HepG2 (cell line): ENCODE data around the gene ELP6. TPM values are rescaled to one million over a fixed set of nuclear protein-coding genes. Genes with fewer than 3 reads are reported as not detected.

ENCODE experiments used
- ATAC-seq: fragments of 200-7000 bp; cut with Tn5 transposase; 3 replicates; pipeline ENCODE4 v1.9.1; 2020; ENCODE audit warnings: mild to moderate bottlenecking, moderate library complexity
- BruUV-seq: library from RNA; stranded (reverse); fragments of 400-500 nt; replicated peaks from 2 replicates; lab custom pipeline; 2021; lab: Mats Ljungman, UMichigan
- CTCF ChIA-PET: fragments of 300-600 bp; formaldehyde crosslinking; extraction: SDS; loops from one replicate; lab custom pipeline; 2021; ENCODE audit warnings: low total read pairs, inconsistent platforms, low intra/inter-chr PET ratio; lab: Yijun Ruan, JAX
- POLR2A ChIA-PET: fragments of 350-600 bp; sonication (Branson Sonifier 250); formaldehyde crosslinking; loops from one replicate; lab custom pipeline; 2020; ENCODE audit warnings: antibody characterized with exemption, inconsistent platforms; lab: Yijun Ruan, JAX
- DNase-seq: peaks from one replicate; pipeline ENCODE4 v3.0.0-alpha.2; 2015; ENCODE audit warnings: low spot score
- FAIRE-seq: peaks from 3 replicates; lab custom pipeline; 2011; peaks lifted over from hg19 to GRCh38; lab: Jason Lieb, UNC
- H2AFZ ChIP-seq: one replicate; pipeline ENCODE4 v1.6.1; 2011; ENCODE audit warnings: low read length, inconsistent platforms
- H3K27ac ChIP-seq: fragments of 300-600 bp; 3 replicates; pipeline ENCODE4 v1.8.0; 2011; ENCODE audit warnings: mixed run types, mild to moderate bottlenecking, mixed read lengths, low read length, inconsistent platforms; ENCODE audit not compliant: insufficient read depth; ENCODE audit errors: extremely low read length
- H3K27me3 ChIP-seq, 2 experiments: fragments of 200-600 bp in 1 of 2; 2 replicates in 1 of 2; 3 replicates in 1 of 2; pipeline versions ENCODE4 v1.6.0 to v1.8.0; 2011; ENCODE audit warnings: low read length in 2 of 2, mild to moderate bottlenecking in 2 of 2, moderate library complexity in 2 of 2, inconsistent platforms in 1 of 2; ENCODE audit not compliant: insufficient read depth in 2 of 2, control insufficient read depth in 1 of 2
- H3K36me3 ChIP-seq, 2 experiments: fragments of 200-600 bp in 1 of 2; replicated peaks in 1 of 2; 2 replicates in 1 of 2; 3 replicates in 1 of 2; pipeline versions ENCODE4 v1.5.1 to v1.8.0; 2011; ENCODE audit warnings: low read length in 2 of 2, inconsistent platforms in 1 of 2; ENCODE audit not compliant: insufficient read depth in 2 of 2, control insufficient read depth in 1 of 2
- H3K4me1 ChIP-seq: 2 replicates; pipeline ENCODE4 v1.5.1; 2012; ENCODE audit warnings: low read length, inconsistent platforms; ENCODE audit not compliant: insufficient read depth
- H3K4me2 ChIP-seq: 2 replicates; pipeline ENCODE4 v1.6.0; 2011; ENCODE audit warnings: low read depth, low read length, inconsistent platforms
- H3K4me3 ChIP-seq, 3 experiments: fragments of 200-600 bp in 1 of 3; sonication (generic), shearing (Covaris generic) in 1 of 3; replicated peaks in 1 of 3; 2 replicates each; pipeline ENCODE4 v1.5.1; 2011 to 2016; ENCODE audit warnings: low read length in 3 of 3, inconsistent platforms in 2 of 3, low read depth in 2 of 3, mild to moderate bottlenecking in 2 of 3, control low read depth in 1 of 3, mixed read lengths in 1 of 3; ENCODE audit not compliant: insufficient read depth in 1 of 3
- H3K79me2 ChIP-seq: one replicate; pipeline ENCODE4 v1.6.1; 2011; ENCODE audit warnings: low read length, inconsistent platforms; ENCODE audit not compliant: insufficient read depth
- H3K9ac ChIP-seq: 2 replicates; pipeline ENCODE4 v1.6.0; 2011; ENCODE audit warnings: mild to moderate bottlenecking, low read depth, low read length, inconsistent platforms; ENCODE audit not compliant: insufficient read depth
- H3K9me3 ChIP-seq: 2 replicates; pipeline ENCODE4 v1.5.1; 2012; ENCODE audit warnings: mild to moderate bottlenecking, low read length
- H4K20me1 ChIP-seq: 2 replicates; pipeline ENCODE4 v1.6.0; 2011; ENCODE audit warnings: inconsistent platforms, mild to moderate bottlenecking, low read length, moderate library complexity; ENCODE audit not compliant: insufficient read depth
- ATM ChIP-seq: fragments of 450-650 bp; IDR thresholded peaks from 2 replicates; pipeline ENCODE4 v1.7.1; 2017; ENCODE audit warnings: mild to moderate bottlenecking, borderline replicate concordance
- GATAD2A ChIP-seq: IDR thresholded peaks from 2 replicates; pipeline ENCODE4 v1.6.1; 2016
- HNRNPH1 ChIP-seq: fragments of 200-400 bp; formaldehyde crosslinking; optimal IDR thresholded peaks from 2 replicates; pipeline ENCODE3; 2017; ENCODE audit warnings: mild to moderate bottlenecking, low read depth, low read length
- JARID2 ChIP-seq: sonication (generic); formaldehyde crosslinking; IDR thresholded peaks from 2 replicates; pipeline ENCODE4 v1.8.1; 2023; ENCODE audit warnings: missing genetic modification reagents, inconsistent platforms; ENCODE audit not compliant: insufficient replicate concordance
- NFE2 ChIP-seq: sonication (generic); formaldehyde crosslinking; IDR thresholded peaks from 2 replicates; pipeline ENCODE4 v1.4.0; 2020; ENCODE audit warnings: missing genetic modification reagents
- RFXANK ChIP-seq: IDR thresholded peaks from 2 replicates; pipeline ENCODE4 v1.6.1; 2016
- RXRB ChIP-seq: IDR thresholded peaks from 2 replicates; pipeline ENCODE4 v1.6.1; 2016; ENCODE audit warnings: borderline replicate concordance, missing genetic modification reagents, missing compliant biosample characterization
- ZNF513 ChIP-seq: sonication (generic); formaldehyde crosslinking; conservative IDR thresholded peaks from 2 replicates; pipeline ENCODE4 v1.5.0; 2020; ENCODE audit warnings: missing genetic modification reagents
- WGBS: methylation state at CpG from one replicate; pipeline ENCODE4 v1.1.6; 2017; ENCODE audit warnings: low lambda C conversion rate; 5-methylcytosine and 5-hydroxymethylcytosine counted together
- in situ Hi-C: cut with HindIII; loops from 2 replicates; pipeline ENCODE4 v1.10.0; 2017; ENCODE audit warnings: low pct_unique_long_range_greater_than_20kb; ENCODE audit not compliant: extremely low pct_ligation_motif_present
- intact Hi-C: fragments of 100-400 bp; cut with micrococcal nuclease; formaldehyde crosslinking; loops from one replicate; pipeline ENCODE4 v1.10.0; 2022; ENCODE audit not compliant: unreplicated experiment
- polyA plus RNA-seq, 8 experiments: library from polyadenylated mRNA; depleted of rRNA in 3 of 8; stranded (reverse) in 7 of 8; unstranded in 1 of 8; fragments of >200 nt; fragmentation: Illumina TruSeq in 4 of 8; extraction: Trizol in 4 of 8; gene quantifications; 2 replicates each; pipeline versions ENCODE4 v1.2.1 to v1.2.3, GENCODE V29; 2011 to 2016; ENCODE audit warnings: low read depth in 4 of 8, missing spikeins in 1 of 8, mixed read lengths in 1 of 8; ENCODE audit not compliant: insufficient read depth in 1 of 8
- small RNA-seq, 3 experiments: library from RNA; depleted of rRNA; stranded (forward); fragments of <200 nt; gene quantifications; one replicate each; pipeline ENCODE3, GENCODE V24; 2012; ENCODE audit warnings: low read depth in 2 of 3, low replicate concordance in 1 of 3; ENCODE audit not compliant: insufficient read length in 3 of 3, insufficient read depth in 2 of 3
- total RNA-seq, 5 experiments: library from RNA; depleted of rRNA; stranded (reverse); fragments of >200 nt; fragmentation: Illumina TruSeq; extraction: Trizol; gene quantifications; 2 replicates each; pipeline ENCODE4 v1.2.3, GENCODE V29; 2016; ENCODE audit warnings: low read depth in 1 of 5

Gene ELP6
- total and polyA plus RNA-seq, 2 of the 13 experiments (the other 11 are each of a cell fraction or from before 2014, with no cell fraction given): 45.0 to 49.3 TPM

DNA sequence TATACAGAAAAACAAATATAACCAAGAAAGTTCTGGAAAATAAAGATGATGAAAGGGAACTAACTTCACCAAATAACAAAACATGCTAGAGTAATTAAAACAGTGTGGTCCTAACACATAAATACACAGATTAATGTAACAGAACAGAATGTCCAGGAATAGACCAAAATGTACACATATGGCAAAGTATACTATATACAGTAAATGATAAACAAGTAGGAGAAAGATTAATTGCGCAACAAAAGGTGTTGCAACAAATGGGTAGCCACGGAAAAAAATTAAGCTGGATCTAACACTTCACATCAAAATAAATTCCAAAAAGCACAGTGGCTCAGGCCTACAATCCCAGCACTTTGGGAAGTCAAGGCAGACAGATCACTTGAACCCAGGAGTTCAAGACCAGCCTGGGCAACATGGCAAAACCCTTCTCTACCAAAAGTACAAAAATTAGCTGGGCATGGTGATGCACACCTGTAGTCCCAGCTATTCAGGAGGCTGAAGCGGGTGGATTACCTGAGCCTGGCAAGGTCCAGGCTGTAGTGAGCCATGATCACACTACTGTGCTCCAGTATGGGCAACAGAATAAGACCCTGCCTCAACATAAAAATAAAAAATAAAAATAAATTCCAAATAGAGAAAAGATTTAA, 57.6 kb downstream of the ELP6 start (continued):
- TF ChIP-seq GATAD2A (CRISPR knock-in tag): peak; percentile 60
- TF ChIP-seq RXRB (CRISPR knock-in tag): 0 out of 2 replicates have a peak, but pooled peaks have one; percentile 22
- TF ChIP-seq, all 625 proteins: peak for 6

DNA sequence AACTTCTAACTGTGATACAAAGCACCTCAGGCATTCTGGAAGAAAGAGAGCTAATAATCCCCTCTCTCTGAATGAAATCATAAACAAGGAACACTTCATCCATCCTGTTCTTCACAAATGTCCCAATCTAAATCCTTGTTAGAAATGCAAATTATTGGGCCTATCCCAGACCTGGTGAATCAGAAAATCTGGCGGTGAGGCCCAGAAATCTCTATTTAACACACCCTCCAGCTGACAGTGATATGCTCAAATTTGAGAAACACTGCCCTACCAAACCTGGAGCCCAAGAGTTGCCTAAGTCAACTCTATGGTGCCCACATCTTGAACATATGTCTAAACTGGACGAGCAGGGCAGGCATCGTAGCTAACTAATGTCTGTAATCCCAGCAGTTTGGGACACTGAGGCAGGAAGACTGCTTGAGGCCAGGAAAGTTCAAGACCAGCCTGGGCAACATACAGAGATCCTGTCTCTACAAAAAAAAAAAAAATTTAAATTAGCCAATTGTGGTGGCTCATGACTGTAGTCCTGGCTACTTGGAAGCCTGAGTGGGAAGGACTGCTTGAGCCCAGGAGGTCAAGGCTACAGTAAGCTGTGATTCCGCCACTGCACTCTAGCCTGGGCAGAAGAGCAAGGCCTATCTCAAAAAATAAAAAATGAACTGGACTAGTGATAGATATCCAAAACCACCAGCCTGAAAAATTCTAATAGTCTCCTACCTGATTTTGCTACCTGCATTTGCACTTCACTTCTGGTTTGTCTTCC, 60.9 kb downstream of the ELP6 start:
- peaks cover 49% of the 10 kb centered on the region for H3K79me2 ChIP-seq
- no peak overlapping the region for H2AFZ ChIP-seq
- TF ChIP-seq NFE2: no peak
- TF ChIP-seq HNRNPH1: no peak
- no peak for TF ChIP-seq RFXANK (CRISPR knock-in tag)
- no peak for TF ChIP-seq ATM
- no peak for TF ChIP-seq JARID2 (CRISPR knock-in tag)
- no peak for TF ChIP-seq ZNF513 (CRISPR knock-in tag)
- ATAC-seq: no peak; the same call in 2 of the 3 replicates
- no peaks in the 10 kb centered on the region for H3K36me3 ChIP-seq
- no peaks in the 10 kb centered on the region for H3K27me3 ChIP-seq
- in situ Hi-C loops: no loop called here
- H3K9me3 ChIP-seq: no peaks in the 10 kb centered on the region
- H3K4me1 ChIP-seq: peaks cover 32% of the 10 kb centered on the region
- DNase-seq: no peak
- intact Hi-C loops: no loop called here
- no peak overlapping the region for H3K4me3 ChIP-seq
- WGBS: 72% methylated on average over 4 of the region's 4 CpGs
- POLR2A ChIA-PET: interaction anchor here (1.2 kb wide), 1 partner anchor 9 kb away, joined by 4 read pairs; no protein-coding TSS in a partner anchor
- H3K4me2 ChIP-seq: no peak overlapping the region
- H4K20me1 ChIP-seq: no peaks in the 10 kb centered on the region
- no TSS peak for BruUV-seq
- H3K27ac ChIP-seq: no peak overlapping the region
- FAIRE-seq: no peak
- CTCF ChIA-PET: interaction anchor here (0.6 kb wide), 1 partner anchor 9 kb away, joined by 3 read pairs; no protein-coding TSS in a partner anchor
- H3K9ac ChIP-seq: no peak overlapping the region

Small RNA genes within 50 kb of the gene (small RNA-seq; reads per million reads assigned to genes)
- gene AC099778.2 (0 reads per million in 3 experiments), gene RN7SL870P (0 reads per million in 3 experiments)

Other genes with a start within 250 kb of the ELP6 start
- gene KIF9, start 230.9 kb downstream of the ELP6 start, total RNA-seq (2016; rRNA removed; fragmentation: Illumina TruSeq; extraction: Trizol): 16.9 and 18.8 TPM in 2 replicates
- gene KIF9, start 230.9 kb downstream of the ELP6 start, polyA plus RNA-seq (2011; rRNA removed): 4.3 and 5.1 TPM in 2 replicates
- gene KLHL18, start 230.8 kb downstream of the ELP6 start, total RNA-seq (2016; rRNA removed; fragmentation: Illumina TruSeq; extraction: Trizol): 18.8 and 26.1 TPM in 2 replicates
- gene KLHL18, start 230.8 kb downstream of the ELP6 start, polyA plus RNA-seq (2011; rRNA removed): 14.0 and 17.5 TPM in 2 replicates
- 3.7 and 13.2 TPM in 2 replicates for gene PTPN23, start 132.7 kb downstream of the ELP6 start, total RNA-seq (2016; rRNA removed; fragmentation: Illumina TruSeq; extraction: Trizol)
- 2.3 and 3.2 TPM in 2 replicates for gene PTPN23, start 132.7 kb downstream of the ELP6 start, polyA plus RNA-seq (2011; rRNA removed)
- gene SCAP, start 37.8 kb downstream of the ELP6 start, total RNA-seq (2016; rRNA removed; fragmentation: Illumina TruSeq; extraction: Trizol): 24.0 and 53.3 TPM in 2 replicates
- gene SCAP, start 37.8 kb downstream of the ELP6 start, polyA plus RNA-seq (2011; rRNA removed): 40.4 and 58.7 TPM in 2 replicates
- 0.07 TPM in 1 of 2 replicates, not detected in the other for gene CSPG5, start 65.2 kb upstream of the ELP6 start, total RNA-seq (2016; rRNA removed; fragmentation: Illumina TruSeq; extraction: Trizol)
- gene CSPG5, start 65.2 kb upstream of the ELP6 start, polyA plus RNA-seq (2011; rRNA removed): 0.10 and 0.15 TPM in 2 replicates